PC-9 (cell line): ENCODE results near the gene ERC2. TPM values are rescaled to one million over a fixed set of nuclear protein-coding genes. Genes with fewer than 3 reads are reported as not detected.
A peak's percentile ranks its signal among the peaks of the same experiment; 100 is the strongest.

ENCODE experiments used
- BruUV-seq: library from RNA; stranded (reverse); fragments of 400-500 nt; replicated peaks from 2 replicates; lab custom pipeline; 2021; lab: Mats Ljungman, UMichigan
- CTCF ChIA-PET: fragments of 300-600 bp; sonication (Branson Sonifier 250); formaldehyde crosslinking; loops from one replicate; lab custom pipeline; 2022; ENCODE audit warnings: antibody characterized with exemption; lab: Charles Lee
- POLR2A ChIA-PET: fragments of 300-600 bp; sonication (Branson Sonifier 250); formaldehyde crosslinking; loops from one replicate; lab custom pipeline; 2022; ENCODE audit warnings: antibody characterized with exemption; ENCODE audit not compliant: unreplicated experiment; lab: Charles Lee
- DNase-seq, 2 experiments: peaks; one replicate each; pipeline versions ENCODE4 v3.0.0 to v3.0.0-alpha.2; 2015 to 2022; ENCODE audit warnings: mixed read lengths in 1 of 2
- H2AFZ ChIP-seq: fragments of 200-600 bp; sonication (generic); 2 replicates; pipeline ENCODE4 v1.8.1; 2017; ENCODE audit warnings: antibody characterized with exemption
- H3F3A ChIP-seq: fragments of 200-600 bp; sonication (generic); 2 replicates; pipeline ENCODE4 v1.8.1; 2017; ENCODE audit warnings: antibody characterized with exemption, mild to moderate bottlenecking, low read depth; ENCODE audit not compliant: insufficient read depth
- H3K27ac ChIP-seq: fragments of 200-600 bp; sonication (generic); 2 replicates; pipeline ENCODE4 v1.6.1; 2016; ENCODE audit warnings: mixed run types
- H3K27me3 ChIP-seq: fragments of 200-600 bp; sonication (generic); 2 replicates; pipeline ENCODE4 v1.6.1; 2016; ENCODE audit warnings: low read depth, mixed run types; ENCODE audit not compliant: insufficient read depth
- H3K36me3 ChIP-seq: fragments of 200-600 bp; sonication (generic); 2 replicates; pipeline ENCODE4 v1.6.1; 2016; ENCODE audit warnings: low read depth, mixed run types
- H3K4me1 ChIP-seq: fragments of 200-600 bp; sonication (generic); replicated peaks from 2 replicates; pipeline ENCODE4 v1.6.1; 2016; ENCODE audit warnings: mixed run types; ENCODE audit not compliant: insufficient read depth
- H3K4me2 ChIP-seq: fragments of 200-600 bp; sonication (generic); 2 replicates; pipeline ENCODE4 v1.6.1; 2017; ENCODE audit warnings: mixed run types
- H3K4me3 ChIP-seq: fragments of 200-600 bp; sonication (generic); 2 replicates; pipeline ENCODE4 v1.6.1; 2016; ENCODE audit warnings: mixed run types
- H3K79me2 ChIP-seq: fragments of 200-600 bp; sonication (generic); 2 replicates; pipeline ENCODE4 v1.6.1; 2017; ENCODE audit warnings: low read depth, mixed run types
- H3K9me2 ChIP-seq: fragments of 200-600 bp; sonication (generic); 2 replicates; pipeline ENCODE4 v1.8.1; 2017; ENCODE audit warnings: mild to moderate bottlenecking; ENCODE audit not compliant: insufficient read depth
- H3K9me3 ChIP-seq: fragments of 200-600 bp; sonication (generic); 2 replicates; pipeline ENCODE4 v1.8.1; 2016; ENCODE audit warnings: low read depth; ENCODE audit not compliant: insufficient read depth
- H4K20me1 ChIP-seq: fragments of 200-600 bp; sonication (generic); 2 replicates; pipeline ENCODE4 v1.8.1; 2017; ENCODE audit not compliant: insufficient read depth
- CTCF ChIP-seq: fragments of 200-600 bp; sonication (generic); conservative IDR thresholded peaks from 2 replicates; pipeline ENCODE4 v1.6.1; 2017; ENCODE audit warnings: mixed run types, antibody characterized with exemption, mild to moderate bottlenecking, moderate library complexity
- EZH2 ChIP-seq: fragments of 200-600 bp; sonication (generic); IDR thresholded peaks from 2 replicates; pipeline ENCODE4 v1.8.0; 2017; ENCODE audit warnings: antibody characterized with exemption, low read depth
- intact Hi-C: fragments of 100-400 bp; cut with micrococcal nuclease; formaldehyde crosslinking; loops from one replicate; pipeline ENCODE4 v1.10.0; 2022; ENCODE audit not compliant: unreplicated experiment
- total RNA-seq: library from RNA; stranded (reverse); gene quantifications from 2 replicates; pipeline ENCODE4 v1.2.3, GENCODE V29; 2021

The ERC2 gene
- total RNA-seq, 1 experiment from 2014 or later: 1.4 TPM

- no peaks in the 10 kb centered on the region for H3K27me3 ChIP-seq
- ChIA-PET CTCF (interaction anchor here (0.6 to 1.8 kb wide), 2 partner anchors 20 to 631 kb away, joined by 3 to 5 read pairs; no protein-coding TSS in a partner anchor), POLR2A (interaction anchor here (0.6 to 1.0 kb wide), 11 partner anchors 11 to 1270 kb away, joined by 3 to 19 read pairs (median 5); no protein-coding TSS in a partner anchor)
- DNase-seq: peak in 1 of 2 experiments; percentile 84
- no peak overlapping the region for H2AFZ ChIP-seq
- peak overlapping the region; percentile 85 for H3K27ac ChIP-seq
- 0 out of 2 replicates have a peak overlapping the region, but pooled peaks have one; percentile 6 for H3K4me3 ChIP-seq
- no peaks in the 10 kb centered on the region for H4K20me1 ChIP-seq
- peaks cover 63% of the 10 kb centered on the region for H3K4me1 ChIP-seq
- peak overlapping the region; percentile 87 for H3K4me2 ChIP-seq
- TF ChIP-seq CTCF (no peak), EZH2 (no peak)
- peaks cover 24% of the 10 kb centered on the region for H3K79me2 ChIP-seq
- peaks cover 12% of the 10 kb centered on the region for H3K36me3 ChIP-seq
- BruUV-seq: no TSS peak
- intact Hi-C loops: loop anchor here (1.0 to 10.0 kb wide), 3 partner anchors 20 to 738 kb away; no protein-coding TSS in a partner anchor
- 0 out of 2 replicates have a peak, but pooled peaks cover 4% of the 10 kb centered on the region for H3K9me3 ChIP-seq
- peaks cover 40% of the 10 kb centered on the region for H3F3A ChIP-seq
- H3K9me2 ChIP-seq: no peaks in the 10 kb centered on the region
Measured at GRCh38 chr3:55592572-55592971, 875.7 kb downstream of the ERC2 start.

- Histone ChIP-seq H3K4me3 (no peak overlapping the region), H3K36me3 (peaks cover 12% of the 10 kb centered on the region), H4K20me1 (no peaks in the 10 kb centered on the region), H2AFZ (no peak overlapping the region), H3K9me2 (no peaks in the 10 kb centered on the region), H3K27me3 (no peaks in the 10 kb centered on the region), H3K4me2 (peak overlapping the region; percentile 87), H3K27ac (peak overlapping the region; percentile 85), H3K79me2 (peaks cover 24% of the 10 kb centered on the region), H3K4me1 (peaks cover 66% of the 10 kb centered on the region), H3K9me3 (0 out of 2 replicates have a peak, but pooled peaks cover 4% of the 10 kb centered on the region), H3F3A (peaks cover 40% of the 10 kb centered on the region)
- POLR2A ChIA-PET: interaction anchor here (0.6 to 1.0 kb wide), 9 partner anchors 10 to 1271 kb away, joined by 3 to 19 read pairs (median 5); no protein-coding TSS in a partner anchor
- DNase-seq: no peak
- no TSS peak for BruUV-seq
- CTCF ChIA-PET: interaction anchor here (1.0 to 1.8 kb wide), 2 partner anchors 19 to 104 kb away, joined by 5 to 8 read pairs; no protein-coding TSS in a partner anchor
- intact Hi-C loops: loop anchor here (1.0 to 10.0 kb wide), 3 partner anchors 20 to 737 kb away; no protein-coding TSS in a partner anchor
- TF ChIP-seq CTCF: no peak
- TF ChIP-seq EZH2: no peak
Measured at GRCh38 chr3:55591888-55592287, 876.4 kb downstream of the ERC2 start.

GRCh38 chr3:55588146-55588765 lies 880.0 kb downstream of the ERC2 start:
- CTCF ChIA-PET: interaction anchor here (0.6 kb wide), 1 partner anchor 1918 kb away, joined by 3 read pairs; no protein-coding TSS in a partner anchor
- no TSS peak for BruUV-seq

More at GRCh38 chr3:55588146-55588765, 880.0 kb downstream of the ERC2 start:
- peak overlapping the region; percentile 66; the same call in 1 of the 2 replicates for H3K27ac ChIP-seq
- POLR2A ChIA-PET: interaction anchor here (0.8 kb wide), 1 partner anchor 292 kb away, joined by 4 read pairs; no protein-coding TSS in a partner anchor
- H4K20me1 ChIP-seq: no peaks in the 10 kb centered on the region
- no peaks in the 10 kb centered on the region for H3K79me2 ChIP-seq
- DNase-seq: no peak
- intact Hi-C loops: no loop called here
- H3K36me3 ChIP-seq: no peaks in the 10 kb centered on the region
- H3K4me3 ChIP-seq: no peak overlapping the region
- peaks cover 30% of the 10 kb centered on the region for H3K4me1 ChIP-seq
- H3K27me3 ChIP-seq: no peaks in the 10 kb centered on the region
- TF ChIP-seq EZH2 (no peak), CTCF (no peak)
- no peaks in the 10 kb centered on the region for H3K9me3 ChIP-seq
- no peak overlapping the region for H2AFZ ChIP-seq
- H3F3A ChIP-seq: peaks cover 22% of the 10 kb centered on the region
- 0 out of 2 replicates have a peak overlapping the region, but pooled peaks have one; percentile 15 for H3K4me2 ChIP-seq
- no peaks in the 10 kb centered on the region for H3K9me2 ChIP-seq
